Thoracic aorta (tissue), 2 donors: ENCODE data around the gene GRK2. TPM values are rescaled to one million over a fixed set of nuclear protein-coding genes. Genes with fewer than 3 reads are reported as not detected.

Source experiments
- ATAC-seq: fragments of 150-250 bp; one replicate; pipeline ENCODE4 v1.8.0; 2017; ENCODE audit warnings: low read depth; ENCODE audit not compliant: insufficient number of reproducible peaks, low FRiP score
- DNase-seq: peaks from one replicate; pipeline ENCODE4 v3.0.0-alpha.2; 2020; ENCODE audit warnings: low spot score
- H3K27ac ChIP-seq, 2 donors: fragments of 200-600 bp; sonication (generic); 1 replicate in 1 of 2; 2 replicates in 1 of 2; pipeline ENCODE4 v1.5.1; 2016; ENCODE audit warnings: mild to moderate bottlenecking in 2 of 2, moderate library complexity in 2 of 2
- H3K27me3 ChIP-seq: fragments of 200-600 bp; sonication (generic); replicated peaks from 2 replicates; pipeline ENCODE4 v1.6.0; 2016; ENCODE audit warnings: mild to moderate bottlenecking; ENCODE audit not compliant: insufficient read depth
- H3K36me3 ChIP-seq: fragments of 200-600 bp; sonication (generic); one replicate; pipeline ENCODE4 v1.5.1; 2016
- H3K4me1 ChIP-seq, 2 donors: fragments of 200-600 bp; sonication (generic); 1 replicate in 1 of 2; 2 replicates in 1 of 2; pipeline versions ENCODE4 v1.5.1 to v1.6.0; 2016; ENCODE audit warnings: low read depth in 2 of 2, mild to moderate bottlenecking in 1 of 2; ENCODE audit not compliant: control insufficient read depth in 1 of 2
- H3K4me3 ChIP-seq: fragments of 200-600 bp; sonication (generic); 2 replicates; pipeline ENCODE4 v1.5.1; 2016; ENCODE audit warnings: mild to moderate bottlenecking
- H3K9me3 ChIP-seq: fragments of 200-600 bp; sonication (generic); 2 replicates; pipeline ENCODE4 v1.5.1; 2016
- CTCF ChIP-seq: fragments of 200-600 bp; sonication (generic); IDR thresholded peaks from one replicate; pipeline ENCODE4 v1.5.1; 2019; ENCODE audit warnings: antibody characterized with exemption
- total RNA-seq, 2 donors: library from RNA; depleted of rRNA; stranded (reverse); fragments of >200 nt; gene quantifications; one replicate each; pipeline versions ENCODE4 v1.1.0 to v1.2.3, GENCODE V29; 2016

Gene GRK2
- total RNA-seq, 2 donors from 2014 or later: 72.8 to 85.2 TPM

- ATAC-seq (no peak), DNase-seq (no peak)
- no peaks in the 10 kb centered on the region for H3K9me3 ChIP-seq
- H3K27me3 ChIP-seq: no peaks in the 10 kb centered on the region
- peaks cover 22% of the 10 kb centered on the region for H3K36me3 ChIP-seq
- TF ChIP-seq CTCF: no peak
- no peak overlapping the region for H3K27ac ChIP-seq
- H3K4me3 ChIP-seq: no peak overlapping the region
- H3K4me1 ChIP-seq: no peaks in the 10 kb centered on the region
These were observed 44.2 kb downstream of the GRK2 start for GRCh38 chr11:67310246-67311050.

GRCh38 chr11:67311051-67311555 is 44.8 kb downstream of the GRK2 start:
- no peak for TF ChIP-seq CTCF
- Histone ChIP-seq H3K4me3 (no peak overlapping the region), H3K9me3 (no peaks in the 10 kb centered on the region), H3K4me1 (no peaks in the 10 kb centered on the region), H3K27me3 (no peaks in the 10 kb centered on the region), H3K36me3 (peaks cover 22% of the 10 kb centered on the region), H3K27ac (no peak overlapping the region)
- DNase-seq (no peak), ATAC-seq (no peak)

- Histone ChIP-seq H3K4me3 (no peak overlapping the region), H3K4me1 (peaks cover 0 to 3% of the 10 kb centered on the region in 2 donors), H3K36me3 (peaks cover 22% of the 10 kb centered on the region), H3K27me3 (no peaks in the 10 kb centered on the region), H3K27ac (no peak overlapping the region), H3K9me3 (no peaks in the 10 kb centered on the region)
- no peak for ATAC-seq
- no peak for TF ChIP-seq CTCF
- no peak for DNase-seq
These were observed 45.3 kb downstream of the GRK2 start for GRCh38 chr11:67311556-67312082.

GRCh38 chr11:67312187-67313021 is 46.1 kb downstream of the GRK2 start:
- no peak overlapping the region for H3K4me3 ChIP-seq
- no peak for DNase-seq
- no peak for TF ChIP-seq CTCF
- H3K36me3 ChIP-seq: peaks cover 19% of the 10 kb centered on the region
- no peak for ATAC-seq
- no peaks in the 10 kb centered on the region for H3K27me3 ChIP-seq
- H3K27ac ChIP-seq: no peak overlapping the region
- peaks cover 0 to 7% of the 10 kb centered on the region in 2 donors for H3K4me1 ChIP-seq
- no peaks in the 10 kb centered on the region for H3K9me3 ChIP-seq
